NK-92 (cell line): Measurements from ENCODE around the gene ASL.
A peak's percentile ranks its signal among the peaks of the same experiment; 100 is the strongest.
"Not testable (repeated sequence)": the region's sequence is repeated elsewhere in the genome, so short reads cannot be mapped to it uniquely, and the experiment has no call there.

Experiments used
- DNase-seq: peaks from one replicate; lab custom pipeline; 2025; ENCODE audit not compliant: unreplicated experiment; lab: John Stamatoyannopoulos, UW

ASL gene

GRCh38 chr7:66075590-66076461 lies at the start of gene ASL:
Gene ASL, plus strand, starts transcription at chr7:66075819. Its CDS starts 263 bp downstream, at chr7:66076082.
- peak; percentile 23 for DNase-seq

GRCh38 chr7:66028342-66028741 lies 47.3 kb upstream of the ASL start:
- not testable (repeated sequence) for DNase-seq

- DNase-seq: no peak
Measured at GRCh38 chr7:66033471-66034385, 41.9 kb upstream of the ASL start.

GRCh38 chr7:66034436-66035010 lies 41.1 kb upstream of the ASL start:
- not testable (repeated sequence) for DNase-seq

GRCh38 chr7:66036382-66036781 lies 39.2 kb upstream of the ASL start:
- no peak for DNase-seq

- no peak for DNase-seq
Measured at GRCh38 chr7:66036788-66037187, 38.8 kb upstream of the ASL start.

GRCh38 chr7:66039094-66039670 lies 36.4 kb upstream of the ASL start:
- no peak for DNase-seq

- DNase-seq: no peak
Measured at GRCh38 chr7:66043681-66044497, 31.7 kb upstream of the ASL start.

GRCh38 chr7:66044498-66044854 lies 31.1 kb upstream of the ASL start:
- DNase-seq: not testable (repeated sequence)

- no peak for DNase-seq
Measured at GRCh38 chr7:66047426-66047825, 28.2 kb upstream of the ASL start.

GRCh38 chr7:66049886-66050285 lies 25.7 kb upstream of the ASL start:
- DNase-seq: not testable (repeated sequence)

GRCh38 chr7:66050337-66050957 lies 25.2 kb upstream of the ASL start:
- DNase-seq: no peak

- no peak for DNase-seq
Measured at GRCh38 chr7:66050990-66051448, 24.6 kb upstream of the ASL start.

- no peak for DNase-seq
Measured at GRCh38 chr7:66052447-66052846, 23.2 kb upstream of the ASL start.

GRCh38 chr7:66054063-66054462 lies 21.6 kb upstream of the ASL start:
- DNase-seq: no peak

GRCh38 chr7:66055321-66055956 lies 20.2 kb upstream of the ASL start:
- DNase-seq: no peak

GRCh38 chr7:66060796-66061195 lies 14.8 kb upstream of the ASL start:
- DNase-seq: no peak

- no peak for DNase-seq
Measured at GRCh38 chr7:66069732-66070131, 5.9 kb upstream of the ASL start.

GRCh38 chr7:66070222-66070621 lies 5.4 kb upstream of the ASL start:
- no peak for DNase-seq
